ENCODE measurements around the gene REM2. TPM values are rescaled to one million over a fixed set of nuclear protein-coding genes. Genes with fewer than 3 reads are reported as not detected.

The REM2 gene, protein sequence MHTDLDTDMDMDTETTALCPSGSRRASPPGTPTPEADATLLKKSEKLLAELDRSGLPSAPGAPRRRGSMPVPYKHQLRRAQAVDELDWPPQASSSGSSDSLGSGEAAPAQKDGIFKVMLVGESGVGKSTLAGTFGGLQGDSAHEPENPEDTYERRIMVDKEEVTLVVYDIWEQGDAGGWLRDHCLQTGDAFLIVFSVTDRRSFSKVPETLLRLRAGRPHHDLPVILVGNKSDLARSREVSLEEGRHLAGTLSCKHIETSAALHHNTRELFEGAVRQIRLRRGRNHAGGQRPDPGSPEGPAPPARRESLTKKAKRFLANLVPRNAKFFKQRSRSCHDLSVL
- 1 to 10 TPM; 9.2 to 9.4 TPM for total RNA-seq
- 2.9 TPM for polyA plus RNA-seq (2013, experiment 1 of 2)
- 5.6 TPM for polyA plus RNA-seq (2013, experiment 2 of 2)
- 0 to 7.9 (median 3.0) reads per million in 172 experiments for total RNA-seq

DNA sequence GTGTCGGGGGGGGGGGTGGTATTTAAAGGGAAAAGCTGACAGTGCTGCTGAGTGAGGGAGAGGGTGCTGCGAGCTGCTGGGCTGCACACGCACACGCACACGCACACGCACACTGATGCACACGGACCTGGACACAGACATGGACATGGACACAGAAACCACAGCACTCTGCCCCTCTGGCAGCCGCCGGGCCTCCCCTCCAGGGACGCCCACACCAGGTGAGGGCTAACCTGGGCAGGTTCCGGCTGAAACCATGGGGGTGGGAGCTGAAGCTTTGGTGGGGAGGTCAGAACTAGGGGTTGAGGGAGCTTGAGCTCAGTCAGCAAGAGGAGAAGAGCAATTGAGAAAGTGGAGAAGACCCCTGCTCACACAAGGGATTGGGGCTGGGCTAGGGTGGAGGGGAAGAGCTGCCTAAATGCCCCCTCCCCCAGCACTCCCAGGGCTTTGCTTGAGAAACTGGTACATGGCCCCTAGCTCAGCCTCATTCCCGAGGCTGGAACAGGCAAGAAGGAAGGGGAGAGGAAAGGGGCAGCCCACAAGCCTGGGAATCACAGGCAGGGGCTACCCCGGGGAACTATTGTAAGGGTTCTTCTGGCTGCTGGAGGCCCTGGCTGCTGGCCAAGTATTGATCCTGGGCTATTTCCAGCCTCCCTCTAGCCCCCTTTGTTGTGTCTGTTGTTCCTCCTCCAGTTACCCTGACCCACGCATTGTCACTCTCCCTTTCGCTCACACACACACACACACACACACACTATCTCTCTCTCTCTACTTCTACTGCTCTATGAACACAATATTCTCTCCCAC is at the start of gene REM2:
REM2 (plus strand) TSS at position 50 of the 804 bp plus-strand sequence; CDS start at position 116, 66 bp downstream.
- ATAC-seq (ENCODE audit: poor library complexity) (no peak), DNase-seq (no peak)
- POLR2A ChIA-PET = interaction anchor here (0.8 to 8.8 kb wide), 7 partner anchors 11 to 117 kb away, joined by 3 to 97 read pairs (median 6); partner anchors contain the start of genes LRP10, OXA1L and RBM23
- Mint-ChIP-seq H3K27ac (peak within 1 kb of the TSS; percentile 93), H3K9me3 (no peaks in the 10 kb centered on the region), H3K4me1 (ENCODE audit: low read depth) (peaks cover 61% of the 10 kb centered on the region), H3K36me3 (ENCODE audit: low read depth) (peaks cover 18% of the 10 kb centered on the region), H3K4me3 (peak within 1 kb of the TSS; percentile 50), H3K27me3 (no peaks in the 10 kb centered on the region)
- TF ChIP-seq, protein P1, sequence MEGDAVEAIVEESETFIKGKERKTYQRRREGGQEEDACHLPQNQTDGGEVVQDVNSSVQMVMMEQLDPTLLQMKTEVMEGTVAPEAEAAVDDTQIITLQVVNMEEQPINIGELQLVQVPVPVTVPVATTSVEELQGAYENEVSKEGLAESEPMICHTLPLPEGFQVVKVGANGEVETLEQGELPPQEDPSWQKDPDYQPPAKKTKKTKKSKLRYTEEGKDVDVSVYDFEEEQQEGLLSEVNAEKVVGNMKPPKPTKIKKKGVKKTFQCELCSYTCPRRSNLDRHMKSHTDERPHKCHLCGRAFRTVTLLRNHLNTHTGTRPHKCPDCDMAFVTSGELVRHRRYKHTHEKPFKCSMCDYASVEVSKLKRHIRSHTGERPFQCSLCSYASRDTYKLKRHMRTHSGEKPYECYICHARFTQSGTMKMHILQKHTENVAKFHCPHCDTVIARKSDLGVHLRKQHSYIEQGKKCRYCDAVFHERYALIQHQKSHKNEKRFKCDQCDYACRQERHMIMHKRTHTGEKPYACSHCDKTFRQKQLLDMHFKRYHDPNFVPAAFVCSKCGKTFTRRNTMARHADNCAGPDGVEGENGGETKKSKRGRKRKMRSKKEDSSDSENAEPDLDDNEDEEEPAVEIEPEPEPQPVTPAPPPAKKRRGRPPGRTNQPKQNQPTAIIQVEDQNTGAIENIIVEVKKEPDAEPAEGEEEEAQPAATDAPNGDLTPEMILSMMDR (IDR thresholded peaks at IDR 0.05) = no peak
- Histone ChIP-seq H3K9me3 (ENCODE audit: control insufficient read depth in 1 of 2, insufficient read depth in 1 of 2, low read length in 2 of 2) (no peaks in the 10 kb centered on the region), H3K27ac (ENCODE audit: low read depth in 1 of 2, low read length in 2 of 2) (no peak within 1 kb of the TSS), H3K4me1 (ENCODE audit: insufficient read depth, low read length) (peaks cover 49% of the 10 kb centered on the region), H3K4me3 (ENCODE audit: low read length) (no peak within 1 kb of the TSS), H3K27me3 (ENCODE audit: control insufficient read depth in 1 of 2, insufficient read depth in 2 of 2, low read length in 2 of 2) (no peaks in the 10 kb centered on the region), H3K36me3 (ENCODE audit: insufficient read depth, low read length) (peaks cover 13% of the 10 kb centered on the region)
- intact Hi-C loops (cut with DNase I, micrococcal nuclease) = no loop called here
- CTCF ChIA-PET = interaction anchor here (1.2 to 6.1 kb wide), 3 partner anchors 12 to 186 kb away, joined by 3 to 67 read pairs (median 4); partner anchors contain the start of gene LRP10

DNA sequence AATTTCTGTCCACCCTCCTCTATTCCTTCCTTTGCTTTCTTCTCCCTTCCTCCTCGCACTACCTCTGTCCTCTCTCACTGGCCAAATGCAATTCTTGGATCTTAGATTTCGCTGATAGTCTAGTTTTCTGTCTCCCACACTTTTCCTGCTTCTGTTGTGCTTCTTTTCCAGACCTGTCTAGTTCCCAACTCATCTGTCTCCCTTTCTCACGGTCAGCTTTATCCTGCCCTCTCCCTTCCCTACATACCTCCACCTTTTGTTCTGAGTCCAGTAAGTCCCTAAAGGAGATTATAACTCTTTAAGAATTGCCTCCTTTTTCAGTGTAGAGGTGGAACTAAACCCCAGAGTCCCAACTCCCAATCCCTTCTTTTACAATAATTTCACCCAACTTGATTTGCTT is 47.5 kb upstream of the REM2 start:
- Histone ChIP-seq H3K4me3 (ENCODE audit: low read length) (no peak overlapping the region), H3K36me3 (ENCODE audit: insufficient read depth, low read length) (peaks cover 28% of the 10 kb centered on the region), H3K27me3 (ENCODE audit: control insufficient read depth in 1 of 2, insufficient read depth in 2 of 2, low read length in 2 of 2) (peaks cover 20 to 24% of the 10 kb centered on the region in 2 experiments), H3K9me3 (ENCODE audit: control insufficient read depth in 1 of 2, insufficient read depth in 1 of 2, low read length in 2 of 2) (peaks cover 0 to 14% of the 10 kb centered on the region in 2 experiments), H3K27ac (ENCODE audit: low read depth in 1 of 2, low read length in 2 of 2) (no peak overlapping the region), H3K4me1 (ENCODE audit: insufficient read depth, low read length) (peaks cover 27% of the 10 kb centered on the region)
- intact Hi-C loops (cut with DNase I, micrococcal nuclease) = no loop called here
- H3K27ac Mint-ChIP-seq = peak overlapping the region; percentile 38
- CTCF ChIA-PET = interaction anchor here (1.2 kb wide), 1 partner anchor 13 kb away, joined by 4 read pairs; no protein-coding TSS in a partner anchor
- H3K27me3 Mint-ChIP-seq = peaks cover 23% of the 10 kb centered on the region
- H3K36me3 Mint-ChIP-seq (ENCODE audit: low read depth) = peaks cover 41% of the 10 kb centered on the region
- POLR2A ChIA-PET = no interaction called here
- DNase-seq = no peak
- H3K9me3 Mint-ChIP-seq = no peaks in the 10 kb centered on the region
- H3K4me1 Mint-ChIP-seq (ENCODE audit: low read depth) = peaks cover 27% of the 10 kb centered on the region
- no peak for ATAC-seq (ENCODE audit: poor library complexity)
- peak overlapping the region; percentile 13 for H3K4me3 Mint-ChIP-seq
- TF ChIP-seq, protein P1 (IDR thresholded peaks at IDR 0.05) = no peak
